ENCODE data around the gene TNPO3. TPM values are rescaled to one million over a fixed set of nuclear protein-coding genes. Genes with fewer than 3 reads are reported as not detected.

TNPO3 gene
- total and polyA plus RNA-seq, 12 donors, result 8.0 to 37.7 (median 29.6) TPM

- H3K36me3 ChIP-seq, result no peaks in the 10 kb centered on the region
- DNase-seq, result no peak
- H3K9me3 ChIP-seq, result no peaks in the 10 kb centered on the region
- 90 to 97% methylated on average over 1 of the region's 1 CpG for WGBS, 2 donors
- H3K4me3 ChIP-seq, result no peak overlapping the region
- ATAC-seq, result no peak
- H3K4me1 ChIP-seq, result peaks cover 0 to 18% (median 0%) of the 10 kb centered on the region in 9 donors
- intact Hi-C loops (cut with DNase I), result loop anchor here in 1 of 10 donors (10.0 kb wide), 1 partner anchor 60 kb away; no protein-coding TSS in a partner anchor
- no peak overlapping the region for H3K27ac ChIP-seq
- H3K27me3 ChIP-seq, result peaks cover 0 to 30% (median 0%) of the 10 kb centered on the region in 7 donors
- no peak for TF ChIP-seq CTCF (IDR thresholded peaks at IDR 0.05)
These were observed 19.5 kb upstream of the TNPO3 start for GRCh38 chr7:129074361-129074871.

GRCh38 chr7:129073738-129074137 is 18.8 kb upstream of the TNPO3 start:
- peaks cover 0 to 25% (median 0%) of the 10 kb centered on the region in 9 donors for H3K4me1 ChIP-seq
- H3K27ac ChIP-seq, result peak overlapping the region in 1 of 10 donors; percentile 44
- intact Hi-C loops (cut with DNase I), result loop anchor here in 1 of 10 donors (10.0 kb wide), 1 partner anchor 61 kb away; no protein-coding TSS in a partner anchor
- no peaks in the 10 kb centered on the region for H3K9me3 ChIP-seq
- peaks cover 0 to 30% (median 3%) of the 10 kb centered on the region in 7 donors for H3K27me3 ChIP-seq
- H3K36me3 ChIP-seq, result no peaks in the 10 kb centered on the region
- TF ChIP-seq CTCF (IDR thresholded peaks at IDR 0.05), result no peak
- H3K4me3 ChIP-seq, result no peak overlapping the region
- no peak for DNase-seq
- 76 to 80% methylated on average over 4 of the region's 4 CpGs for WGBS, 2 donors
- no peak for ATAC-seq

GRCh38 chr7:129073204-129073603 is 18.3 kb upstream of the TNPO3 start:
- peaks cover 0 to 29% (median 8%) of the 10 kb centered on the region in 7 donors for H3K27me3 ChIP-seq
- H3K4me3 ChIP-seq, result no peak overlapping the region
- ATAC-seq, result no peak
- H3K36me3 ChIP-seq, result no peaks in the 10 kb centered on the region
- intact Hi-C loops (cut with DNase I), result loop anchor here in 1 of 10 donors (10.0 kb wide), 1 partner anchor 62 kb away; no protein-coding TSS in a partner anchor
- DNase-seq, result no peak
- peaks cover 0 to 26% (median 0%) of the 10 kb centered on the region in 9 donors for H3K4me1 ChIP-seq
- no peaks in the 10 kb centered on the region for H3K9me3 ChIP-seq
- WGBS, 2 donors, result 97% methylated on average over 1 of the region's 1 CpG
- peak overlapping the region in 1 of 10 donors; percentile 44 for H3K27ac ChIP-seq
- TF ChIP-seq CTCF (IDR thresholded peaks at IDR 0.05), result no peak

- no peak for DNase-seq
- no peak for TF ChIP-seq CTCF (IDR thresholded peaks at IDR 0.05)
- Histone ChIP-seq H3K27ac (peak overlapping the region in 1 of 10 donors; percentile 44), H3K9me3 (no peaks in the 10 kb centered on the region), H3K4me3 (no peak overlapping the region), H3K4me1 (peaks cover 0 to 26% (median 0%) of the 10 kb centered on the region in 9 donors), H3K36me3 (no peaks in the 10 kb centered on the region), H3K27me3 (peaks cover 0 to 32% (median 8%) of the 10 kb centered on the region in 7 donors)
- 65 to 79% methylated on average over 9 of the region's 9 CpGs for WGBS, 2 donors
- intact Hi-C loops (cut with DNase I), result loop anchor here in 1 of 10 donors (10.0 kb wide), 1 partner anchor 62 kb away; no protein-coding TSS in a partner anchor
- ATAC-seq, result no peak
These were observed 17.6 kb upstream of the TNPO3 start for GRCh38 chr7:129072479-129073011.
